SK-N-SH (cell line): ENCODE results near the gene SCNN1B. TPM values are rescaled to one million over a fixed set of nuclear protein-coding genes. Genes with fewer than 3 reads are reported as not detected.

Experiments
- CTCF ChIA-PET: fragments of 300-600, 350-600 bp; formaldehyde crosslinking; extraction: SDS; loops from one replicate; lab custom pipeline; 2021; lab: Yijun Ruan, JAX
- POLR2A ChIA-PET: fragments of 350-600 bp; sonication (Branson Sonifier 250); formaldehyde crosslinking; extraction: SDS; loops from one replicate; lab custom pipeline; 2020; ENCODE audit warnings: antibody characterized with exemption, inconsistent platforms; lab: Yijun Ruan, JAX
- DNase-seq: peaks from one replicate; pipeline ENCODE4 v3.0.0; 2012
- H2AFZ ChIP-seq: fragments of 200-600 bp; sonication (generic); 2 replicates; pipeline ENCODE4 v1.8.1; 2016; ENCODE audit warnings: antibody characterized with exemption, mild to moderate bottlenecking, low read depth
- H3F3A ChIP-seq: fragments of 200-600 bp; sonication (generic); replicated peaks from 2 replicates; pipeline ENCODE3; 2016; ENCODE audit warnings: antibody characterized with exemption, mild to moderate bottlenecking; ENCODE audit not compliant: insufficient read depth
- H3K27ac ChIP-seq, 2 experiments: fragments of 200-500 bp in 1 of 2; fragments of 200-600 bp in 1 of 2; sonication (Bioruptor generic) in 1 of 2; sonication (generic), shearing (Covaris generic) in 1 of 2; 2 replicates each; pipeline versions ENCODE4 v1.5.1 to v1.6.1; 2014 to 2016; ENCODE audit warnings: low read depth in 2 of 2, inconsistent platforms in 1 of 2, low read length in 1 of 2, mild to moderate bottlenecking in 1 of 2, mixed read lengths in 1 of 2
- H3K27me3 ChIP-seq: fragments of 200-600 bp; sonication (generic), shearing (Covaris generic); 2 replicates; pipeline ENCODE4 v1.6.1; 2016; ENCODE audit warnings: mixed run types; ENCODE audit not compliant: insufficient read depth
- H3K36me3 ChIP-seq, 2 experiments: fragments of 200-500 bp in 1 of 2; fragments of 200-600 bp in 1 of 2; sonication (Bioruptor generic) in 1 of 2; sonication (generic) in 1 of 2; replicated peaks in 1 of 2; 2 replicates each; pipeline versions ENCODE3 to v1.5.1; 2014 to 2016; ENCODE audit warnings: low read length in 1 of 2, mild to moderate bottlenecking in 1 of 2; ENCODE audit not compliant: insufficient read depth in 2 of 2, control insufficient read depth in 1 of 2
- H3K4me1 ChIP-seq, 2 experiments: fragments of 200-500 bp in 1 of 2; fragments of 200-600 bp in 1 of 2; sonication (Bioruptor generic) in 1 of 2; sonication (generic), shearing (Covaris generic) in 1 of 2; 2 replicates each; pipeline versions ENCODE4 v1.5.1 to v1.6.1; 2014 to 2016; ENCODE audit warnings: low read depth in 1 of 2, low read length in 1 of 2, mixed run types in 1 of 2; ENCODE audit not compliant: insufficient read depth in 2 of 2, control insufficient read depth in 1 of 2
- H3K4me2 ChIP-seq: fragments of 200-600 bp; sonication (generic), shearing (Covaris generic); 2 replicates; pipeline ENCODE4 v1.6.1; 2017; ENCODE audit warnings: mixed run types
- H3K4me3 ChIP-seq, 2 experiments: fragments of 200-500 bp in 1 of 2; fragments of 200-600 bp in 1 of 2; sonication (Bioruptor generic) in 1 of 2; sonication (generic), shearing (Covaris generic) in 1 of 2; 2 replicates each; pipeline versions ENCODE4 v1.5.1 to v1.8.1; 2014 to 2016; ENCODE audit warnings: low read depth in 2 of 2, inconsistent platforms in 1 of 2, low read length in 1 of 2, mild to moderate bottlenecking in 1 of 2, mixed read lengths in 1 of 2, moderate library complexity in 1 of 2
- H3K79me2 ChIP-seq: fragments of 200-600 bp; sonication (generic); 2 replicates; pipeline ENCODE4 v1.8.1; 2017; ENCODE audit warnings: mild to moderate bottlenecking; ENCODE audit not compliant: insufficient read depth
- H3K9ac ChIP-seq: fragments of 200-600 bp; sonication (generic); 2 replicates; pipeline ENCODE4 v1.6.1; 2017; ENCODE audit warnings: mixed run types
- H3K9me2 ChIP-seq: fragments of 200-600 bp; sonication (generic); 2 replicates; pipeline ENCODE4 v1.6.1; 2017; ENCODE audit warnings: mixed run types
- H3K9me3 ChIP-seq: fragments of 200-600 bp; sonication (generic); 2 replicates; pipeline ENCODE4 v1.6.1; 2017; ENCODE audit warnings: mixed run types, mild to moderate bottlenecking, moderate library complexity
- H4K20me1 ChIP-seq: fragments of 200-600 bp; sonication (generic); 2 replicates; pipeline ENCODE4 v1.6.1; 2017; ENCODE audit warnings: mild to moderate bottlenecking, mixed run types; ENCODE audit not compliant: insufficient read depth
- EZH2phosphoT487 ChIP-seq: fragments of 200-600 bp; sonication (generic); IDR thresholded peaks from 2 replicates; pipeline ENCODE4 v1.6.1; 2017; ENCODE audit warnings: low read depth, mixed run types, mild to moderate bottlenecking, antibody characterized with exemption, moderate library complexity, borderline replicate concordance
- JUND ChIP-seq: IDR thresholded peaks from 2 replicates; pipeline ENCODE4 v1.4.0; 2012
- MXI1 ChIP-seq: IDR thresholded peaks from 2 replicates; pipeline ENCODE4 v1.6.1; 2012; ENCODE audit warnings: mild to moderate bottlenecking, low read depth, low read length, improper control_type of control experiment
- NRF1 ChIP-seq: IDR thresholded peaks from 2 replicates; pipeline ENCODE4 v1.6.1; 2012; ENCODE audit warnings: low read depth, mild to moderate bottlenecking, low read length
- YY1 ChIP-seq: IDR thresholded peaks from 2 replicates; pipeline ENCODE4 v1.4.0; 2012; ENCODE audit warnings: low read depth, mild to moderate bottlenecking
- WGBS: methylation state at CpG from one replicate; pipeline ENCODE4 v1.1.6; 2017; ENCODE audit warnings: low lambda C conversion rate; 5-methylcytosine and 5-hydroxymethylcytosine counted together
- polyA plus RNA-seq, 3 experiments: library from polyadenylated mRNA; depleted of rRNA; stranded (reverse); fragments of >200 nt; gene quantifications; 2 replicates each; pipeline ENCODE4 v1.2.3, GENCODE V29; 2012
- TF ChIP-seq, protein P1 (sequence below): fragments of 150-350 bp; IDR thresholded peaks from 2 replicates; pipeline ENCODE4 v1.6.1; 2016; ENCODE audit warnings: mild to moderate bottlenecking, low read depth, low read length
- TF ChIP-seq, protein P2 (sequence below): fragments of 200-600 bp; sonication (generic); IDR thresholded peaks from 2 replicates; pipeline ENCODE4 v1.6.1; 2017; ENCODE audit warnings: antibody characterized with exemption, mild to moderate bottlenecking, moderate library complexity
- TF ChIP-seq, protein P3 (sequence below): fragments of 150-350 bp; IDR thresholded peaks from 2 replicates; pipeline ENCODE4 v1.6.1; 2017; ENCODE audit warnings: antibody characterized with exemption, low read length, low read depth, borderline replicate concordance
- TF ChIP-seq, protein P4 (sequence below): IDR thresholded peaks from 2 replicates; pipeline ENCODE4 v1.4.0; 2012; ENCODE audit warnings: low read depth, borderline replicate concordance

SCNN1B gene
- polyA plus RNA-seq, 1 of the 3 experiments (the other 2 are of a cell fraction): not detected

DNA sequence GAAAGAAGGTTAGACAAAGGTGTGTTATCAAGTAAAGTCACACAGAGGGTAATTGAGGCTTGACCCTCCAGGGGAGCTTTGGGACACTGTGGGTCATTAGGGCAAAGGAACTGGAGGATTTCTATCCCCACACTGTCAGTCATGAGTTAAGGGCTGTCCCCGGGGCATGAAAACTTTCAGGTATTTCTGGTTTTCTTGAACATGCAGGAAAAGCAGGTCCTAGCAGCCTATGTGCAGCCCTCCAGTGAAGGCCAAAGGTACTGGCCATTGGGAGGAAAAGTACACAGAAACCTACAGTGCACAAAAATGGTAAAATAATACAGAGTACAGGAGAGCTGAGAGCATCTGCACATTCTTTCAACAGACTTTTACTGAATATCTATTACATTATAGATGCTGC lies 44.4 kb upstream of the SCNN1B start:
- Histone ChIP-seq H3K9ac (no peak overlapping the region), H4K20me1 (no peaks in the 10 kb centered on the region)
- POLR2A ChIA-PET: no interaction called here

DNA sequence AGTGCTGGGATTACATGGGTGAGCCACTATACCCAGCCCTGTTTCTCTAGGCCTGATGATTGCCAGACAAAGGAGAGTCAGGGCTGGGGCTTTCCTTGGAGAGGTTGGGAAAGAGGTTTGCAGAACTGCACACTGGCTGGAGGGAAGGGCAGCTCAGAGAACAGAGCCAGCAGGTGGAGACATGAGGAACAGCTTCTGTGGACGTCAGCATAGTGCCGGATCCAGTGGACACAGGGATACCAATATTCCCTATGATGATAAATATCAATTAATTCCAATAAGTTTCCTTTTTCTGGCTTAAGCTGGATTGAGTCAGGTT lies 43.2 kb upstream of the SCNN1B start:
- H3K27me3 ChIP-seq: no peaks in the 10 kb centered on the region
- no peak overlapping the region for H2AFZ ChIP-seq
- H3K9me3 ChIP-seq: no peaks in the 10 kb centered on the region
- H3K9ac ChIP-seq: no peak overlapping the region
- H3K4me2 ChIP-seq: no peak overlapping the region
- H3K36me3 ChIP-seq: no peaks in the 10 kb centered on the region
- H3F3A ChIP-seq: no peaks in the 10 kb centered on the region
- H3K9me2 ChIP-seq: no peaks in the 10 kb centered on the region
- H3K79me2 ChIP-seq: no peaks in the 10 kb centered on the region
- CTCF ChIA-PET: no interaction called here
- WGBS: 44% methylated on average over 2 of the region's 2 CpGs
- no peaks in the 10 kb centered on the region for H3K4me1 ChIP-seq
- no peak overlapping the region for H3K4me3 ChIP-seq
- no peak overlapping the region for H3K27ac ChIP-seq
- no peak for DNase-seq
- TF ChIP-seq, protein P1, sequence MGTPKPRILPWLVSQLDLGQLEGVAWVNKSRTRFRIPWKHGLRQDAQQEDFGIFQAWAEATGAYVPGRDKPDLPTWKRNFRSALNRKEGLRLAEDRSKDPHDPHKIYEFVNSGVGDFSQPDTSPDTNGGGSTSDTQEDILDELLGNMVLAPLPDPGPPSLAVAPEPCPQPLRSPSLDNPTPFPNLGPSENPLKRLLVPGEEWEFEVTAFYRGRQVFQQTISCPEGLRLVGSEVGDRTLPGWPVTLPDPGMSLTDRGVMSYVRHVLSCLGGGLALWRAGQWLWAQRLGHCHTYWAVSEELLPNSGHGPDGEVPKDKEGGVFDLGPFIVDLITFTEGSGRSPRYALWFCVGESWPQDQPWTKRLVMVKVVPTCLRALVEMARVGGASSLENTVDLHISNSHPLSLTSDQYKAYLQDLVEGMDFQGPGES: no peak
- TF ChIP-seq JUND: no peak
- POLR2A ChIA-PET: no interaction called here
- H4K20me1 ChIP-seq: no peaks in the 10 kb centered on the region

More for the DNA sequence above, 44.4 kb upstream of the SCNN1B start:
- Histone ChIP-seq H3K79me2 (no peaks in the 10 kb centered on the region), H3K9me2 (no peaks in the 10 kb centered on the region), H3K4me1 (no peaks in the 10 kb centered on the region), H3K9me3 (no peaks in the 10 kb centered on the region), H3K27me3 (no peaks in the 10 kb centered on the region), H3K27ac (no peak overlapping the region), H3K36me3 (no peaks in the 10 kb centered on the region), H3F3A (no peaks in the 10 kb centered on the region), H2AFZ (no peak overlapping the region), H3K4me3 (no peak overlapping the region), H3K4me2 (no peak overlapping the region)
- DNase-seq: no peak
- 22% methylated on average over 1 of the region's 1 CpG for WGBS
- no peak for TF ChIP-seq NRF1
- TF ChIP-seq, protein P2, sequence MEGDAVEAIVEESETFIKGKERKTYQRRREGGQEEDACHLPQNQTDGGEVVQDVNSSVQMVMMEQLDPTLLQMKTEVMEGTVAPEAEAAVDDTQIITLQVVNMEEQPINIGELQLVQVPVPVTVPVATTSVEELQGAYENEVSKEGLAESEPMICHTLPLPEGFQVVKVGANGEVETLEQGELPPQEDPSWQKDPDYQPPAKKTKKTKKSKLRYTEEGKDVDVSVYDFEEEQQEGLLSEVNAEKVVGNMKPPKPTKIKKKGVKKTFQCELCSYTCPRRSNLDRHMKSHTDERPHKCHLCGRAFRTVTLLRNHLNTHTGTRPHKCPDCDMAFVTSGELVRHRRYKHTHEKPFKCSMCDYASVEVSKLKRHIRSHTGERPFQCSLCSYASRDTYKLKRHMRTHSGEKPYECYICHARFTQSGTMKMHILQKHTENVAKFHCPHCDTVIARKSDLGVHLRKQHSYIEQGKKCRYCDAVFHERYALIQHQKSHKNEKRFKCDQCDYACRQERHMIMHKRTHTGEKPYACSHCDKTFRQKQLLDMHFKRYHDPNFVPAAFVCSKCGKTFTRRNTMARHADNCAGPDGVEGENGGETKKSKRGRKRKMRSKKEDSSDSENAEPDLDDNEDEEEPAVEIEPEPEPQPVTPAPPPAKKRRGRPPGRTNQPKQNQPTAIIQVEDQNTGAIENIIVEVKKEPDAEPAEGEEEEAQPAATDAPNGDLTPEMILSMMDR: no peak
- no peak for TF ChIP-seq YY1
- no peak for TF ChIP-seq MXI1
- TF ChIP-seq, protein P3, sequence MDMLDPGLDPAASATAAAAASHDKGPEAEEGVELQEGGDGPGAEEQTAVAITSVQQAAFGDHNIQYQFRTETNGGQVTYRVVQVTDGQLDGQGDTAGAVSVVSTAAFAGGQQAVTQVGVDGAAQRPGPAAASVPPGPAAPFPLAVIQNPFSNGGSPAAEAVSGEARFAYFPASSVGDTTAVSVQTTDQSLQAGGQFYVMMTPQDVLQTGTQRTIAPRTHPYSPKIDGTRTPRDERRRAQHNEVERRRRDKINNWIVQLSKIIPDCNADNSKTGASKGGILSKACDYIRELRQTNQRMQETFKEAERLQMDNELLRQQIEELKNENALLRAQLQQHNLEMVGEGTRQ: no peak
- CTCF ChIA-PET: no interaction called here

DNA sequence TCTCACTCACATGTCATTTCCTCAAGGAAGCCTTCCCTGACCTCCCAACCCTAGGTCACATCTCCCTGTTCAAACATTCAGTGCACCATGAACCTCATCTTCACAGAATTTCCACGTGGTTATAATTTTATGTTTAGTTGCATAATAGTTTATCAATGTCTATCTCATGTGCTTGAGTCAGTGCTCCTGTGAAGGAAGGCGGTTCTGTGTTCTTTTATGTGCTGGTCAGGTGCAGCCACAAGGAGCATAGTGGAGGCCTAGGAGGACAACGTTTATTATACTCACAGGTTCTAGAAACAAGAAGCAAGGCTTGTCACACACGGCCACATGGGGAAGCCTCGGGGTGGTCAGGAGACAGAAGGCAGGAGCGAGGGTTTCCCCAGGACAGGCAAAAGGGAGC lies 34.5 kb upstream of the SCNN1B start:
- ChIA-PET POLR2A (no interaction called here), CTCF (interaction anchor here (0.9 kb wide), 1 partner anchor 33 kb away, joined by 3 read pairs; no protein-coding TSS in a partner anchor)
- Histone ChIP-seq H3K9me2 (no peaks in the 10 kb centered on the region), H3K9me3 (no peaks in the 10 kb centered on the region), H3K4me1 (no peaks in the 10 kb centered on the region), H3F3A (no peaks in the 10 kb centered on the region), H3K9ac (no peak overlapping the region), H4K20me1 (no peaks in the 10 kb centered on the region), H3K27me3 (no peaks in the 10 kb centered on the region; the same call in 1 of the 2 replicates), H3K27ac (no peak overlapping the region), H2AFZ (no peak overlapping the region), H3K79me2 (no peaks in the 10 kb centered on the region), H3K4me2 (no peak overlapping the region), H3K4me3 (no peak overlapping the region), H3K36me3 (no peaks in the 10 kb centered on the region)
- 21% methylated on average over 6 of the region's 6 CpGs for WGBS
- TF ChIP-seq, protein P1: no peak
- no peak for TF ChIP-seq EZH2phosphoT487
- TF ChIP-seq, protein P4, sequence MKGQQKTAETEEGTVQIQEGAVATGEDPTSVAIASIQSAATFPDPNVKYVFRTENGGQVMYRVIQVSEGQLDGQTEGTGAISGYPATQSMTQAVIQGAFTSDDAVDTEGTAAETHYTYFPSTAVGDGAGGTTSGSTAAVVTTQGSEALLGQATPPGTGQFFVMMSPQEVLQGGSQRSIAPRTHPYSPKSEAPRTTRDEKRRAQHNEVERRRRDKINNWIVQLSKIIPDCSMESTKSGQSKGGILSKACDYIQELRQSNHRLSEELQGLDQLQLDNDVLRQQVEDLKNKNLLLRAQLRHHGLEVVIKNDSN: no peak
- no peak for DNase-seq
